Erythroblast (primary cell): Measurements from ENCODE around the gene POLE.

Source experiments
- GATA1 ChIP-seq: IDR thresholded peaks from 2 replicates; pipeline ENCODE4 v1.6.1; 2011; ENCODE audit warnings: low read depth, mild to moderate bottlenecking, control low read depth, low read length, moderate library complexity
- POLR2A ChIP-seq: IDR thresholded peaks from 2 replicates; pipeline ENCODE4 v1.6.1; 2011; ENCODE audit warnings: mild to moderate bottlenecking, low read length

DNA sequence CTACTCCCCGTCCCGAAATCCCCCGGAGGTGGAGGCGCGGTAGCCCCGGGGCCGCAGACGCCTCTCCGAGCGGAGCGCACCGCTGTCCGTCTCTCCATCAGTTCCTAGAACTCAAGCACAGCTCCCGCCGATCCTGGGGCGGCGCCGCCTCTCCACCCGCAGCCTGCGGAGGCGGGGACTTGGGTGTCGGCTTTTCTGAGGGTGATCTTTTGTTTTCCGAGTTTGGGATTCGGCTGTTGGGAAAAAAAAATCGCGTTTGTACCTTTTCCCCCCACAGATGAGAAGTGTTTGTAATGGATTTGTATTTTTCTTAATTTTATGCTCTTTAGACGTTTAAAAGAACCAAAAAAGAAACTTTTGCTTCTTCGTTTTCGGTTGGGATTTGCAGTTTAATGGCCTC, 103.4 kb downstream of the POLE start:
- TF ChIP-seq POLR2A (no peak), GATA1 (no peak)
